Measurements from ENCODE around the gene PTPRN2.

DNA sequence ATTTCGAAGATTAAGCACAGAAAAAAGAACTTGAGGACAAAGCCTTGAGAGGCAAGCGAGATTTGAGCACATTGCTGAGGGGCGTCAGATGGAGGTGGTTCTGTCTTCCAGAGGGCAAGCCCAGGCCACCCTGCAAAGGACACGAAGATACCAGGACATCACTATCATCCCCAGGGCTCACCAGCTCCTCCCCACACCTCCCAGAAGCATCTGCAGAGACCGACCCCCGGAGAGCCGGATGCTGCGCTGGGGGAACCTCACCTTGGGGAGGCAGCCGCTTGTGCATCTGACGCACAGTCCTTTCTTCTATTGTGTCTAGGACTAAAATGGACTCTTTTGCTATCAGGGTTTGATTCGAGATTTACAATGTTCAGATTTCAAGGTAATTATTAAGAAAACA is 991.2 kb downstream of the PTPRN2 start:
- TF ChIP-seq, protein P1, sequence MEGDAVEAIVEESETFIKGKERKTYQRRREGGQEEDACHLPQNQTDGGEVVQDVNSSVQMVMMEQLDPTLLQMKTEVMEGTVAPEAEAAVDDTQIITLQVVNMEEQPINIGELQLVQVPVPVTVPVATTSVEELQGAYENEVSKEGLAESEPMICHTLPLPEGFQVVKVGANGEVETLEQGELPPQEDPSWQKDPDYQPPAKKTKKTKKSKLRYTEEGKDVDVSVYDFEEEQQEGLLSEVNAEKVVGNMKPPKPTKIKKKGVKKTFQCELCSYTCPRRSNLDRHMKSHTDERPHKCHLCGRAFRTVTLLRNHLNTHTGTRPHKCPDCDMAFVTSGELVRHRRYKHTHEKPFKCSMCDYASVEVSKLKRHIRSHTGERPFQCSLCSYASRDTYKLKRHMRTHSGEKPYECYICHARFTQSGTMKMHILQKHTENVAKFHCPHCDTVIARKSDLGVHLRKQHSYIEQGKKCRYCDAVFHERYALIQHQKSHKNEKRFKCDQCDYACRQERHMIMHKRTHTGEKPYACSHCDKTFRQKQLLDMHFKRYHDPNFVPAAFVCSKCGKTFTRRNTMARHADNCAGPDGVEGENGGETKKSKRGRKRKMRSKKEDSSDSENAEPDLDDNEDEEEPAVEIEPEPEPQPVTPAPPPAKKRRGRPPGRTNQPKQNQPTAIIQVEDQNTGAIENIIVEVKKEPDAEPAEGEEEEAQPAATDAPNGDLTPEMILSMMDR (IDR thresholded peaks at IDR 0.05) = no peak
- TF ChIP-seq POLR2AphosphoS5 (IDR thresholded peaks at IDR 0.05) = no peak
- TF ChIP-seq POLR2A (IDR thresholded peaks at IDR 0.05) = no peak
